GM12801 (cell line): ENCODE data around the gene FGD4.

Experiments used
- CTCF ChIP-seq: IDR thresholded peaks from one replicate; pipeline ENCODE4 v1.5.1; 2011; ENCODE audit warnings: control low read depth; ENCODE audit not compliant: insufficient read length; ENCODE audit errors: extremely low read depth

The FGD4 gene

GRCh38 chr12:32545413-32545980, 146.1 kb downstream of the FGD4 start:
- TF ChIP-seq CTCF: no peak

- TF ChIP-seq CTCF: no peak
These were observed 146.9 kb downstream of the FGD4 start for GRCh38 chr12:32546272-32546671.

GRCh38 chr12:32548691-32549281, 149.4 kb downstream of the FGD4 start:
- TF ChIP-seq CTCF: no peak

GRCh38 chr12:32549675-32550079, 150.3 kb downstream of the FGD4 start:
- TF ChIP-seq CTCF: no peak

- no peak for TF ChIP-seq CTCF
These were observed 151.7 kb downstream of the FGD4 start for GRCh38 chr12:32551058-32551457.

GRCh38 chr12:32558903-32559302, 159.5 kb downstream of the FGD4 start:
- no peak for TF ChIP-seq CTCF

- TF ChIP-seq CTCF: no peak
These were observed 160.1 kb downstream of the FGD4 start for GRCh38 chr12:32559434-32559833.
